DMS153 (cell line): ENCODE measurements around the gene GLIS1.

Experiments used
- DNase-seq: peaks from one replicate; lab custom pipeline; 2025; lab: John Stamatoyannopoulos, UW

GLIS1 gene

GRCh38 chr1:53736290-53736689, 2.7 kb downstream of the GLIS1 start:
- DNase-seq: no peak

GRCh38 chr1:53735681-53736080, 3.3 kb downstream of the GLIS1 start:
- no peak for DNase-seq

- no peak for DNase-seq
Observed at GRCh38 chr1:53735261-53735660, 3.7 kb downstream of the GLIS1 start.

- DNase-seq: no peak
Observed at GRCh38 chr1:53734650-53735211, 4.2 kb downstream of the GLIS1 start.

GRCh38 chr1:53733975-53734649, 4.9 kb downstream of the GLIS1 start:
- no peak for DNase-seq

GRCh38 chr1:53733447-53733931, 5.5 kb downstream of the GLIS1 start:
- no peak for DNase-seq

GRCh38 chr1:53732912-53733317, 6.0 kb downstream of the GLIS1 start:
- DNase-seq: no peak

GRCh38 chr1:53732409-53732808, 6.6 kb downstream of the GLIS1 start:
- DNase-seq: no peak

GRCh38 chr1:53731779-53732305, 7.1 kb downstream of the GLIS1 start:
- no peak for DNase-seq

GRCh38 chr1:53731043-53731600, 7.8 kb downstream of the GLIS1 start:
- DNase-seq: no peak

- DNase-seq: no peak
Observed at GRCh38 chr1:53730224-53730865, 8.6 kb downstream of the GLIS1 start.

GRCh38 chr1:53729456-53730223, 9.3 kb downstream of the GLIS1 start:
- DNase-seq: no peak

- DNase-seq: no peak
Observed at GRCh38 chr1:53728702-53729455, 10.1 kb downstream of the GLIS1 start.

GRCh38 chr1:53728196-53728595, 10.8 kb downstream of the GLIS1 start:
- DNase-seq: no peak

GRCh38 chr1:53727461-53728092, 11.4 kb downstream of the GLIS1 start:
- DNase-seq: no peak

- no peak for DNase-seq
Observed at GRCh38 chr1:53726009-53726600, 12.9 kb downstream of the GLIS1 start.

- no peak for DNase-seq
Observed at GRCh38 chr1:53725238-53725689, 13.7 kb downstream of the GLIS1 start.

- DNase-seq: no peak
Observed at GRCh38 chr1:53722025-53722424, 16.9 kb downstream of the GLIS1 start.

- DNase-seq: no peak
Observed at GRCh38 chr1:53721088-53721487, 17.9 kb downstream of the GLIS1 start.

GRCh38 chr1:53719469-53719868, 19.5 kb downstream of the GLIS1 start:
- DNase-seq: no peak
